ENCODE data around the gene SLC25A41.
A peak's percentile ranks its signal among the peaks of the same experiment; 100 is the strongest.

Gene SLC25A41

GRCh38 chr19:6425732-6426620, 7.6 kb downstream of the SLC25A41 start:
- no peak for DNase-seq

- peak; percentile 98 for DNase-seq
Observed at GRCh38 chr19:6424939-6425731, 8.4 kb downstream of the SLC25A41 start.

- DNase-seq = no peak
Observed at GRCh38 chr19:6424195-6424938, 9.2 kb downstream of the SLC25A41 start, which contains the start of gene KHSRP. Gene KHSRP (minus strand): TSS chr19:6424811. CDS start chr19:6424701, 110 bp downstream.

GRCh38 chr19:6423499-6424194, 9.9 kb downstream of the SLC25A41 start:
- DNase-seq = no peak

- no peak for DNase-seq
Observed at GRCh38 chr19:6421075-6422014, 12.2 kb downstream of the SLC25A41 start.

GRCh38 chr19:6418562-6418932, 15.0 kb downstream of the SLC25A41 start:
- no peak for DNase-seq

GRCh38 chr19:6417713-6418561, 15.6 kb downstream of the SLC25A41 start:
- DNase-seq = no peak

GRCh38 chr19:6416658-6417405, 16.7 kb downstream of the SLC25A41 start:
- no peak for DNase-seq

GRCh38 chr19:6415591-6416190, 17.9 kb downstream of the SLC25A41 start:
- DNase-seq = no peak

- no peak for DNase-seq
Observed at GRCh38 chr19:6414793-6415590, 18.6 kb downstream of the SLC25A41 start.

GRCh38 chr19:6413721-6414643, 19.6 kb downstream of the SLC25A41 start:
- no peak for DNase-seq

- no peak for DNase-seq
Observed at GRCh38 chr19:6413291-6413690, 20.3 kb downstream of the SLC25A41 start.

GRCh38 chr19:6412447-6413091, 21.0 kb downstream of the SLC25A41 start:
- DNase-seq = peak; percentile 44

GRCh38 chr19:6412061-6412446, 21.5 kb downstream of the SLC25A41 start:
- no peak for DNase-seq

- DNase-seq = no peak
Observed at GRCh38 chr19:6409346-6409745, 24.2 kb downstream of the SLC25A41 start.

GRCh38 chr19:6406401-6406800, 27.2 kb downstream of the SLC25A41 start:
- no peak for DNase-seq

Measured in activated gamma-delta T cell treated with Interleukin-2 at 50 U/mL for 16 hours (primary cell).